ENCODE results near the gene SIRT4. TPM values are rescaled to one million over a fixed set of nuclear protein-coding genes. Genes with fewer than 3 reads are reported as not detected.

Gene SIRT4
- total RNA-seq, 1 experiment from 2014 or later: 1.5 TPM

DNA sequence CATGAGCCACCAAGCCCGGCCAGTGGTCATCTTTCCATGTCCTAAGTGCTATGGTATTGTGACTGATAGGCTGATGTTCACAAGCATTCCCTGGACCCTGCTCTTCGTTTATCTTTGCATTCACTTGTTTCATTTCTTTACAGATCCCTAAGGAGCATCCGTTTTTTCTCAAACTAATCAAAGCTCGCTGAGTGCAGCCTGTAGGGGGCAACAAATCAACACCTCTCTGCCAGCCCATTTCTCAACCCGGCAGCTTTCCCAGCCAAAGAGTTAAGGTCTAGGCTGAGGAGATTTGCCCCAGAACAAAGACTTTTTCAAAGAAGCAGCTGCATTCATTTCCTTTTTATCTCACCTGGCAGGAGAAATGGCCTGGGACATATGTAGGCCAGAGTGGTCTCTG is 12.1 kb downstream of the SIRT4 start:
- in situ Hi-C loops (cut with HindIII; ENCODE audit: low pct_unique_long_range_greater_than_20kb, low sequenced_read_pairs): no loop called here
- Histone ChIP-seq H3K4me3 (ENCODE audit: low read depth in 2 of 2, low read length in 2 of 2) (no peak overlapping the region), H3K9me3 (ENCODE audit: control insufficient read depth, insufficient read depth, low read depth, low read length) (no peaks in the 10 kb centered on the region), H3K4me1 (ENCODE audit: control insufficient read depth, insufficient read depth, low read length) (peaks cover 4% of the 10 kb centered on the region; the same call in 1 of the 2 replicates), H3K36me3 (ENCODE audit: control insufficient read depth, insufficient read depth, low read length) (no peaks in the 10 kb centered on the region), H3K27me3 (ENCODE audit: control insufficient read depth, insufficient read depth, low read length) (no peaks in the 10 kb centered on the region), H3K27ac (ENCODE audit: low read length) (no peak overlapping the region)
- ATAC-seq: no peak
- BruUV-seq (replicated peaks): TSS peak; percentile 47
- ChIA-PET CTCF (interaction anchor here (2.3 kb wide), 1 partner anchor 12 kb away, joined by 10 read pairs; the partner anchor contains the start of gene SIRT4), POLR2A (interaction anchor here (1.0 kb wide), 1 partner anchor 23 kb away, joined by 3 read pairs; no protein-coding TSS in a partner anchor)
- intact Hi-C loops (cut with micrococcal nuclease; ENCODE audit: unreplicated experiment): no loop called here
- TF ChIP-seq REST (IDR thresholded peaks at IDR 0.05; ENCODE audit: insufficient read depth in 1 of 2, low read depth in 2 of 2, low read length in 1 of 2): no peak
- TF ChIP-seq SIN3A (IDR thresholded peaks at IDR 0.05; ENCODE audit: borderline replicate concordance, insufficient read depth, low read depth, low read length): no peak
- TF ChIP-seq TCF7L2 (IDR thresholded peaks at IDR 0.05; ENCODE audit: low read depth, low read length): no peak
- TF ChIP-seq POLR2AphosphoS5 (IDR thresholded peaks at IDR 0.05; ENCODE audit: low read depth, low read length): no peak
- no peak; the same call in 1 of the 2 replicates for TF ChIP-seq CTCF (IDR thresholded peaks at IDR 0.05)
- no peak for DNase-seq (ENCODE audit: low read depth, low spot score)

- POLR2A ChIA-PET: interaction anchor here (0.6 kb wide), 1 partner anchor 120 kb away, joined by 13 read pairs; no protein-coding TSS in a partner anchor
- TF ChIP-seq SIN3A (IDR thresholded peaks at IDR 0.05; ENCODE audit: borderline replicate concordance, insufficient read depth, low read depth, low read length) (no peak), CTCF (IDR thresholded peaks at IDR 0.05) (no peak), POLR2AphosphoS5 (IDR thresholded peaks at IDR 0.05; ENCODE audit: low read depth, low read length) (no peak), REST (IDR thresholded peaks at IDR 0.05; ENCODE audit: insufficient read depth in 1 of 2, low read depth in 2 of 2, low read length in 1 of 2) (no peak), TCF7L2 (IDR thresholded peaks at IDR 0.05; ENCODE audit: low read depth, low read length) (no peak)
- Histone ChIP-seq H3K9me3 (ENCODE audit: control insufficient read depth, insufficient read depth, low read depth, low read length) (no peaks in the 10 kb centered on the region), H3K27me3 (ENCODE audit: control insufficient read depth, insufficient read depth, low read length) (no peaks in the 10 kb centered on the region), H3K36me3 (ENCODE audit: control insufficient read depth, insufficient read depth, low read length) (no peaks in the 10 kb centered on the region), H3K4me3 (ENCODE audit: low read depth in 2 of 2, low read length in 2 of 2) (peak overlapping the region; percentile 68 to 77), H3K4me1 (ENCODE audit: control insufficient read depth, insufficient read depth, low read length) (peaks cover 4% of the 10 kb centered on the region; the same call in 1 of the 2 replicates), H3K27ac (ENCODE audit: low read length) (peak overlapping the region; percentile 91)
- in situ Hi-C loops (cut with HindIII; ENCODE audit: low pct_unique_long_range_greater_than_20kb, low sequenced_read_pairs): no loop called here
- ATAC-seq (no peak), DNase-seq (ENCODE audit: low read depth, low spot score) (no peak)
- TSS peak; percentile 99 for BruUV-seq (replicated peaks)
- intact Hi-C loops (cut with micrococcal nuclease; ENCODE audit: unreplicated experiment): no loop called here
- CTCF ChIA-PET: interaction anchor here (0.9 to 1.4 kb wide), 2 partner anchors 14 to 21 kb away, joined by 6 to 9 read pairs; partner anchors contain the start of gene SIRT4
These were observed 14.7 kb downstream of the SIRT4 start for GRCh38 chr12:120316798-120317223.
